ENCODE data around the gene FBXL16.
A peak's percentile ranks its signal among the peaks of the same experiment; 100 is the strongest.

FBXL16 gene

GRCh38 chr16:728131-728889 lies 22.7 kb upstream of the FBXL16 start (continued):
- TF ChIP-seq ZSCAN5A (tag by site-specific recombination; IDR thresholded peaks at IDR 0.05) (0 out of 2 replicates have a peak, but pooled peaks have one; percentile 27), ZNF701 (tag by site-specific recombination; IDR thresholded peaks at IDR 0.05) (no peak), ZNF596 (tag by site-specific recombination; IDR thresholded peaks at IDR 0.05) (no peak), ZBTB48 (tag by site-specific recombination; IDR thresholded peaks at IDR 0.05) (no peak), ZBTB7A (tag by site-specific recombination; IDR thresholded peaks at IDR 0.05; ENCODE audit: low read depth) (0 out of 2 replicates have a peak, but pooled peaks have one; percentile 30), ZNF48 (tag by site-specific recombination; IDR thresholded peaks at IDR 0.05) (no peak), ZNF585B (tag by site-specific recombination; IDR thresholded peaks at IDR 0.05) (no peak), ZNF792 (tag by site-specific recombination; IDR thresholded peaks at IDR 0.05) (no peak), ZNF776 (tag by site-specific recombination; IDR thresholded peaks at IDR 0.05; ENCODE audit: borderline replicate concordance) (no peak), ZNF530 (tag by site-specific recombination; IDR thresholded peaks at IDR 0.05; ENCODE audit: low read depth) (no peak), ZNF23 (tag by site-specific recombination; IDR thresholded peaks at IDR 0.05; ENCODE audit: borderline replicate concordance) (no peak), HOXC10 (CRISPR knock-in tag; IDR thresholded peaks at IDR 0.05) (no peak), ZNF580 (tag by site-specific recombination; IDR thresholded peaks at IDR 0.05) (no peak), BCL11A (tag by site-specific recombination; IDR thresholded peaks at IDR 0.05; ENCODE audit: low read depth) (no peak), ZNF2 (tag by site-specific recombination; IDR thresholded peaks at IDR 0.05) (peak; percentile 61; the same call in 1 of the 2 replicates), ZNF830 (tag by site-specific recombination; IDR thresholded peaks at IDR 0.05; ENCODE audit: low read depth) (no peak), PRDM2 (tag by site-specific recombination; IDR thresholded peaks at IDR 0.05; ENCODE audit: borderline replicate concordance) (no peak), FEZF1 (tag by site-specific recombination; IDR thresholded peaks at IDR 0.05) (no peak), ZNF670 (tag by site-specific recombination; IDR thresholded peaks at IDR 0.05; ENCODE audit: low read depth) (no peak), ZNF426 (tag by site-specific recombination; IDR thresholded peaks at IDR 0.05) (no peak), KLF10 (tag by site-specific recombination; IDR thresholded peaks at IDR 0.05) (peak; percentile 6; the same call in 1 of the 2 replicates), ZBTB49 (tag by site-specific recombination; IDR thresholded peaks at IDR 0.05; ENCODE audit: low read depth) (no peak), ZBTB21 (tag by site-specific recombination; IDR thresholded peaks at IDR 0.05) (no peak), ZNF221 (tag by site-specific recombination; IDR thresholded peaks at IDR 0.05; ENCODE audit: borderline replicate concordance) (no peak)
- TF ChIP-seq, protein P1, sequence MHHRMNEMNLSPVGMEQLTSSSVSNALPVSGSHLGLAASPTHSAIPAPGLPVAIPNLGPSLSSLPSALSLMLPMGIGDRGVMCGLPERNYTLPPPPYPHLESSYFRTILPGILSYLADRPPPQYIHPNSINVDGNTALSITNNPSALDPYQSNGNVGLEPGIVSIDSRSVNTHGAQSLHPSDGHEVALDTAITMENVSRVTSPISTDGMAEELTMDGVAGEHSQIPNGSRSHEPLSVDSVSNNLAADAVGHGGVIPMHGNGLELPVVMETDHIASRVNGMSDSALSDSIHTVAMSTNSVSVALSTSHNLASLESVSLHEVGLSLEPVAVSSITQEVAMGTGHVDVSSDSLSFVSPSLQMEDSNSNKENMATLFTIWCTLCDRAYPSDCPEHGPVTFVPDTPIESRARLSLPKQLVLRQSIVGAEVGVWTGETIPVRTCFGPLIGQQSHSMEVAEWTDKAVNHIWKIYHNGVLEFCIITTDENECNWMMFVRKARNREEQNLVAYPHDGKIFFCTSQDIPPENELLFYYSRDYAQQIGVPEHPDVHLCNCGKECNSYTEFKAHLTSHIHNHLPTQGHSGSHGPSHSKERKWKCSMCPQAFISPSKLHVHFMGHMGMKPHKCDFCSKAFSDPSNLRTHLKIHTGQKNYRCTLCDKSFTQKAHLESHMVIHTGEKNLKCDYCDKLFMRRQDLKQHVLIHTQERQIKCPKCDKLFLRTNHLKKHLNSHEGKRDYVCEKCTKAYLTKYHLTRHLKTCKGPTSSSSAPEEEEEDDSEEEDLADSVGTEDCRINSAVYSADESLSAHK (tag by site-specific recombination; IDR thresholded peaks at IDR 0.05) = no peak
- TF ChIP-seq, protein P2, sequence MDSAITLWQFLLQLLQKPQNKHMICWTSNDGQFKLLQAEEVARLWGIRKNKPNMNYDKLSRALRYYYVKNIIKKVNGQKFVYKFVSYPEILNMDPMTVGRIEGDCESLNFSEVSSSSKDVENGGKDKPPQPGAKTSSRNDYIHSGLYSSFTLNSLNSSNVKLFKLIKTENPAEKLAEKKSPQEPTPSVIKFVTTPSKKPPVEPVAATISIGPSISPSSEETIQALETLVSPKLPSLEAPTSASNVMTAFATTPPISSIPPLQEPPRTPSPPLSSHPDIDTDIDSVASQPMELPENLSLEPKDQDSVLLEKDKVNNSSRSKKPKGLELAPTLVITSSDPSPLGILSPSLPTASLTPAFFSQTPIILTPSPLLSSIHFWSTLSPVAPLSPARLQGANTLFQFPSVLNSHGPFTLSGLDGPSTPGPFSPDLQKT (IDR thresholded peaks at IDR 0.05; ENCODE audit: borderline replicate concordance, low read depth, low read length) = no peak

Measured in HEK293 (cell line).